Kidney (tissue), 14 donors: ENCODE results near the gene KLHL3. TPM values are rescaled to one million over a fixed set of nuclear protein-coding genes. Genes with fewer than 3 reads are reported as not detected.

Source experiments
- DNase-seq, 5 donors: peaks; one replicate each; pipeline ENCODE4 v3.0.0-alpha.2; 2013 to 2020
- FAIRE-seq: peaks from 2 replicates; lab custom pipeline; 2012; peaks lifted over from hg19 to GRCh38; lab: Jason Lieb, UNC
- H3K27ac ChIP-seq, 2 donors: one replicate each; pipeline ENCODE4 v1.7.0; 2013; ENCODE audit warnings: low read depth in 2 of 2, low read length in 2 of 2, inconsistent platforms in 1 of 2
- H3K27me3 ChIP-seq: one replicate; pipeline ENCODE4 v1.7.1; 2013; ENCODE audit warnings: low read length, inconsistent platforms; ENCODE audit not compliant: control insufficient read depth, insufficient read depth
- H3K36me3 ChIP-seq, 3 donors: one replicate each; pipeline versions ENCODE4 v1.7.0 to v1.7.1; 2013; ENCODE audit warnings: low read length in 3 of 3, control low read depth in 1 of 3, inconsistent platforms in 1 of 3; ENCODE audit not compliant: insufficient read depth in 3 of 3, control insufficient read depth in 2 of 3
- H3K4me1 ChIP-seq, 3 donors: one replicate each; pipeline versions ENCODE4 v1.7.0 to v1.7.1; 2013; ENCODE audit warnings: low read length in 3 of 3, inconsistent platforms in 1 of 3, low read depth in 1 of 3; ENCODE audit not compliant: control insufficient read depth in 2 of 3, insufficient read depth in 2 of 3
- H3K4me3 ChIP-seq, 3 donors: one replicate each; pipeline versions ENCODE4 v1.7.0 to v1.8.1; 2013; ENCODE audit warnings: low read length in 3 of 3, control low read depth in 1 of 3, inconsistent platforms in 1 of 3
- H3K9ac ChIP-seq, 3 donors: one replicate each; pipeline versions ENCODE4 v1.7.0 to v1.7.1; 2013; ENCODE audit warnings: low read length in 3 of 3, control low read depth in 1 of 3, inconsistent platforms in 1 of 3
- H3K9me3 ChIP-seq, 3 donors: one replicate each; pipeline versions ENCODE4 v1.7.0 to v1.7.1; 2013; ENCODE audit warnings: low read length in 3 of 3, control low read depth in 1 of 3, inconsistent platforms in 1 of 3; ENCODE audit not compliant: control insufficient read depth in 2 of 3, insufficient read depth in 1 of 3
- CTCF ChIP-seq: IDR thresholded peaks from 3 replicates; pipeline ENCODE4 v1.5.1; 2012; ENCODE audit warnings: mild to moderate bottlenecking, moderate library complexity, borderline replicate concordance; ENCODE audit not compliant: insufficient read depth; ENCODE audit errors: extremely low read depth
- intact Hi-C: fragments of 100-400 bp; cut with DNase I; formaldehyde crosslinking; loops from one replicate; pipeline ENCODE4 v1.11.1; 2022
- polyA plus RNA-seq: library from polyadenylated mRNA; stranded (reverse); fragments of 350-450 nt; fragmentation: Illumina TruSeq; extraction: RNeasy Lipid Tissue Mini Kit (QIAGEN cat#74804); gene quantifications from one replicate; pipeline ENCODE4 v1.2.3, GENCODE V29; 2014; ENCODE audit warnings: low read depth, low replicate concordance; ENCODE audit not compliant: insufficient read depth
- total RNA-seq: library from RNA; stranded (reverse); fragmentation: NEBNext Ultra II Directional; extraction: Animal tissue kit (Norgen Biotek cat#: 25700); gene quantifications from one replicate; pipeline ENCODE4 v1.2.1, GENCODE V29; 2021
- donor health status: control.
- donor health status: control.
- donor health status: control.
- donor health status: control.
- donor health status: control.
- donor health status: DM: yes; HTN: yes; CAD: no.
- donor health status: Normal renal cell carcinoma (clear cell type).

The KLHL3 gene
- total and polyA plus RNA-seq, 2 donors from 2014 or later = 8.6 to 15.0 TPM

GRCh38 chr5:137710086-137710485 lies 25.8 kb downstream of the KLHL3 start:
- Histone ChIP-seq H3K27ac (no peak overlapping the region), H3K36me3 (peaks cover 0 to 5% (median 0%) of the 10 kb centered on the region in 3 donors), H3K27me3 (no peaks in the 10 kb centered on the region), H3K9me3 (no peaks in the 10 kb centered on the region), H3K4me3 (no peak overlapping the region), H3K4me1 (peaks cover 0 to 5% (median 0%) of the 10 kb centered on the region in 3 donors), H3K9ac (no peak overlapping the region)
- intact Hi-C loops = no loop called here
- DNase-seq (no peak), FAIRE-seq (no peak)
- no peak for TF ChIP-seq CTCF

- DNase-seq (peak in 2 of 5 donors; percentile 18 to 35), FAIRE-seq (no peak)
- peak overlapping the region in 1 of 2 donors; percentile 14 for H3K27ac ChIP-seq
These were observed 26.9 kb downstream of the KLHL3 start for GRCh38 chr5:137708796-137709559.

GRCh38 chr5:137708062-137708461 lies 27.8 kb downstream of the KLHL3 start:
- no peaks in the 10 kb centered on the region for H3K9me3 ChIP-seq

More at GRCh38 chr5:137708796-137709559, 26.9 kb downstream of the KLHL3 start:
- no peak for TF ChIP-seq CTCF
- H3K4me1 ChIP-seq = peaks cover 0 to 5% (median 0%) of the 10 kb centered on the region in 3 donors
- H3K9ac ChIP-seq = no peak overlapping the region
- peaks cover 0 to 5% (median 0%) of the 10 kb centered on the region in 3 donors for H3K36me3 ChIP-seq
- no peaks in the 10 kb centered on the region for H3K27me3 ChIP-seq
- H3K9me3 ChIP-seq = no peaks in the 10 kb centered on the region
- H3K4me3 ChIP-seq = no peak overlapping the region
- intact Hi-C loops = no loop called here

More at GRCh38 chr5:137708062-137708461, 27.8 kb downstream of the KLHL3 start:
- Histone ChIP-seq H3K27me3 (no peaks in the 10 kb centered on the region), H3K27ac (peak overlapping the region in 1 of 2 donors; percentile 51), H3K9ac (no peak overlapping the region), H3K36me3 (peaks cover 0 to 5% (median 0%) of the 10 kb centered on the region in 3 donors), H3K4me1 (peaks cover 0 to 5% (median 0%) of the 10 kb centered on the region in 3 donors), H3K4me3 (no peak overlapping the region)
- FAIRE-seq = no peak
- no peak for DNase-seq
- intact Hi-C loops = no loop called here
- no peak for TF ChIP-seq CTCF
